Brain microvascular endothelial cell (primary cell): ENCODE results near the gene SLCO3A1.
A peak's percentile ranks its signal among the peaks of the same experiment; 100 is the strongest.

Experiments used
- DNase-seq: peaks from one replicate; pipeline ENCODE4 v3.0.0-alpha.2; 2020
- H3K27ac ChIP-seq: fragments of 250-450 bp; sonication (Bioruptor Pico); 2 replicates; pipeline ENCODE4 v1.5.1; 2020; ENCODE audit warnings: mild to moderate bottlenecking, moderate library complexity
- H3K27me3 ChIP-seq: fragments of 250-450 bp; sonication (Bioruptor Pico); replicated peaks from 2 replicates; pipeline ENCODE4 v1.5.1; 2020; ENCODE audit warnings: mild to moderate bottlenecking
- H3K36me3 ChIP-seq: fragments of 250-450 bp; sonication (Bioruptor Pico); replicated peaks from 2 replicates; pipeline ENCODE4 v1.5.1; 2020; ENCODE audit warnings: mild to moderate bottlenecking
- H3K4me3 ChIP-seq: 2 replicates; pipeline ENCODE4 v1.5.1; 2011; ENCODE audit warnings: low read depth, mild to moderate bottlenecking, control low read depth, low read length, moderate library complexity
- CTCF ChIP-seq: IDR thresholded peaks from 2 replicates; pipeline ENCODE4 v1.5.1; 2011; ENCODE audit warnings: low read depth, mild to moderate bottlenecking, moderate library complexity, low read length, control low read depth, inconsistent platforms; ENCODE audit errors: missing control alignments
- in situ Hi-C: cut with HindIII; loops from 2 replicates; pipeline ENCODE4 v1.10.0; 2017; ENCODE audit warnings: low sequenced_read_pairs, low pct_ligation_motif_present

The SLCO3A1 gene

GRCh38 chr15:91845720-91846119 is 7.8 kb upstream of the SLCO3A1 start:
- Histone ChIP-seq H3K27ac (no peak overlapping the region), H3K36me3 (no peaks in the 10 kb centered on the region), H3K4me3 (no peak overlapping the region), H3K27me3 (no peaks in the 10 kb centered on the region)
- DNase-seq = no peak
- TF ChIP-seq CTCF = no peak
- in situ Hi-C loops = no loop called here

GRCh38 chr15:91849180-91849579 is 4.3 kb upstream of the SLCO3A1 start:
- no peak for TF ChIP-seq CTCF
- in situ Hi-C loops = no loop called here
- Histone ChIP-seq H3K4me3 (no peak overlapping the region), H3K36me3 (no peaks in the 10 kb centered on the region), H3K27me3 (peaks cover 3% of the 10 kb centered on the region), H3K27ac (no peak overlapping the region)
- no peak for DNase-seq

GRCh38 chr15:91849749-91850161 is 3.8 kb upstream of the SLCO3A1 start:
- TF ChIP-seq CTCF = peak; percentile 71
- Histone ChIP-seq H3K27ac (no peak overlapping the region), H3K4me3 (no peak overlapping the region), H3K36me3 (no peaks in the 10 kb centered on the region), H3K27me3 (peaks cover 3% of the 10 kb centered on the region)
- in situ Hi-C loops = no loop called here
- DNase-seq = peak; percentile 18

- Histone ChIP-seq H3K27me3 (peaks cover 3% of the 10 kb centered on the region), H3K27ac (no peak overlapping the region), H3K36me3 (no peaks in the 10 kb centered on the region), H3K4me3 (peak overlapping the region; percentile 69)
- TF ChIP-seq CTCF = peak; percentile 77
- in situ Hi-C loops = no loop called here
- DNase-seq = peak; percentile 17
Observed at GRCh38 chr15:91852741-91853510, 582 bp upstream of the SLCO3A1 start.

GRCh38 chr15:91853948-91854638 is 585 bp downstream of the SLCO3A1 start:
- H3K27ac ChIP-seq = no peak overlapping the region
- no peak for TF ChIP-seq CTCF
- in situ Hi-C loops = no loop called here
- H3K4me3 ChIP-seq = peak overlapping the region; percentile 69
- no peak for DNase-seq
- H3K36me3 ChIP-seq = no peaks in the 10 kb centered on the region
- peaks cover 3% of the 10 kb centered on the region for H3K27me3 ChIP-seq

GRCh38 chr15:91854639-91854990 is 1.1 kb downstream of the SLCO3A1 start:
- TF ChIP-seq CTCF = no peak
- H3K27ac ChIP-seq = no peak overlapping the region
- no peak for DNase-seq
- H3K36me3 ChIP-seq = no peaks in the 10 kb centered on the region
- peak overlapping the region; percentile 69 for H3K4me3 ChIP-seq
- in situ Hi-C loops = no loop called here
- peaks cover 3% of the 10 kb centered on the region for H3K27me3 ChIP-seq
